ENCODE measurements around the gene KCTD4. TPM values are rescaled to one million over a fixed set of nuclear protein-coding genes. Genes with fewer than 3 reads are reported as not detected.

KCTD4 gene
- total RNA-seq, 4 donors from 2014 or later, result not detected

- H3K27ac ChIP-seq (replicated peaks in 1 of 4), result no peak overlapping the region
- H3K4me1 ChIP-seq, result peaks cover 0 to 8% (median 2%) of the 10 kb centered on the region in 4 donors
- 80% methylated on average over 1 of the region's 1 CpG for WGBS
Measured at GRCh38 chr13:45196622-45197021, 4.2 kb downstream of the KCTD4 start.

GRCh38 chr13:45196096-45196495 lies 4.7 kb downstream of the KCTD4 start:
- WGBS, result 66% methylated on average over 3 of the region's 3 CpGs
- no peak overlapping the region for H3K4me3 ChIP-seq
- no peaks in the 10 kb centered on the region for H3K9me3 ChIP-seq
- no peak overlapping the region for H3K27ac ChIP-seq (replicated peaks in 1 of 4)
- DNase-seq (ENCODE audit: extremely low spot score), result no peak
- intact Hi-C loops (cut with DNase I), result no loop called here
- H3K36me3 ChIP-seq, result peaks cover 0 to 5% (median 0%) of the 10 kb centered on the region in 4 donors
- no peaks in the 10 kb centered on the region for H3K27me3 ChIP-seq
- H3K4me1 ChIP-seq, result peaks cover 0 to 8% (median 2%) of the 10 kb centered on the region in 4 donors
- TF ChIP-seq CTCF (IDR thresholded peaks at IDR 0.05), result no peak
- TF ChIP-seq POLR2AphosphoS5 (IDR thresholded peaks at IDR 0.05), result no peak
- TF ChIP-seq EP300 (IDR thresholded peaks at IDR 0.05), result no peak
- no peak for TF ChIP-seq POLR2A (IDR thresholded peaks at IDR 0.05; ENCODE audit: low read depth)

More at GRCh38 chr13:45196622-45197021, 4.2 kb downstream of the KCTD4 start:
- DNase-seq (ENCODE audit: extremely low spot score), result no peak
- TF ChIP-seq POLR2AphosphoS5 (IDR thresholded peaks at IDR 0.05) (no peak), CTCF (IDR thresholded peaks at IDR 0.05) (no peak), EP300 (IDR thresholded peaks at IDR 0.05) (no peak), POLR2A (IDR thresholded peaks at IDR 0.05; ENCODE audit: low read depth) (no peak)
- Histone ChIP-seq H3K4me3 (no peak overlapping the region), H3K27me3 (no peaks in the 10 kb centered on the region), H3K9me3 (no peaks in the 10 kb centered on the region), H3K36me3 (peaks cover 0 to 5% (median 0%) of the 10 kb centered on the region in 4 donors)
- intact Hi-C loops (cut with DNase I), result no loop called here

- Histone ChIP-seq H3K9me3 (no peaks in the 10 kb centered on the region), H3K27ac (replicated peaks in 1 of 4) (no peak overlapping the region), H3K4me3 (no peak overlapping the region), H3K4me1 (peaks cover 0 to 8% (median 2%) of the 10 kb centered on the region in 4 donors), H3K36me3 (peaks cover 0 to 5% (median 0%) of the 10 kb centered on the region in 4 donors), H3K27me3 (no peaks in the 10 kb centered on the region)
- DNase-seq (ENCODE audit: extremely low spot score), result no peak
- TF ChIP-seq POLR2AphosphoS5 (IDR thresholded peaks at IDR 0.05), result no peak
- no peak for TF ChIP-seq POLR2A (IDR thresholded peaks at IDR 0.05; ENCODE audit: low read depth)
- no peak for TF ChIP-seq CTCF (IDR thresholded peaks at IDR 0.05)
- no peak for TF ChIP-seq EP300 (IDR thresholded peaks at IDR 0.05)
- intact Hi-C loops (cut with DNase I), result loop anchor here (2.0 kb wide), 1 partner anchor 85 kb away; no protein-coding TSS in a partner anchor
- 96% methylated on average over 1 of the region's 1 CpG for WGBS
Measured at GRCh38 chr13:45195421-45195820, 5.4 kb downstream of the KCTD4 start.

- H3K27ac ChIP-seq (replicated peaks in 1 of 4), result no peak overlapping the region
- intact Hi-C loops (cut with DNase I), result loop anchor here (2.0 kb wide), 1 partner anchor 86 kb away; no protein-coding TSS in a partner anchor
- H3K36me3 ChIP-seq, result peaks cover 0 to 5% (median 0%) of the 10 kb centered on the region in 4 donors
- TF ChIP-seq POLR2A (IDR thresholded peaks at IDR 0.05; ENCODE audit: low read depth) (no peak), EP300 (IDR thresholded peaks at IDR 0.05) (no peak), CTCF (IDR thresholded peaks at IDR 0.05) (peak; percentile 49 to 61 (median 53))
- H3K9me3 ChIP-seq, result no peaks in the 10 kb centered on the region
- WGBS, result 59% methylated on average over 15 of the region's 15 CpGs
- peaks cover 0 to 8% (median 2%) of the 10 kb centered on the region in 4 donors for H3K4me1 ChIP-seq
- H3K4me3 ChIP-seq, result no peak overlapping the region
- no peak for DNase-seq (ENCODE audit: extremely low spot score)
- H3K27me3 ChIP-seq, result no peaks in the 10 kb centered on the region
Measured at GRCh38 chr13:45194081-45194939, 6.5 kb downstream of the KCTD4 start.

Measured in esophagus muscularis mucosa (tissue), 4 donors.